AG10803 (cell line): Measurements from ENCODE around the gene CPT1A.
A peak's percentile ranks its signal among the peaks of the same experiment; 100 is the strongest.

Experiments used
- DNase-seq: peaks from one replicate; pipeline ENCODE4 v3.0.0; 2010; ENCODE audit warnings: low read depth
- H3K4me3 ChIP-seq: 2 replicates; pipeline ENCODE4 v1.5.1; 2011; ENCODE audit warnings: mild to moderate bottlenecking, low read length, control low read depth
- CTCF ChIP-seq: conservative IDR thresholded peaks from 2 replicates; pipeline ENCODE4 v1.5.1; 2011; ENCODE audit warnings: mild to moderate bottlenecking, low read length, control low read depth, inconsistent platforms

The CPT1A gene

DNA sequence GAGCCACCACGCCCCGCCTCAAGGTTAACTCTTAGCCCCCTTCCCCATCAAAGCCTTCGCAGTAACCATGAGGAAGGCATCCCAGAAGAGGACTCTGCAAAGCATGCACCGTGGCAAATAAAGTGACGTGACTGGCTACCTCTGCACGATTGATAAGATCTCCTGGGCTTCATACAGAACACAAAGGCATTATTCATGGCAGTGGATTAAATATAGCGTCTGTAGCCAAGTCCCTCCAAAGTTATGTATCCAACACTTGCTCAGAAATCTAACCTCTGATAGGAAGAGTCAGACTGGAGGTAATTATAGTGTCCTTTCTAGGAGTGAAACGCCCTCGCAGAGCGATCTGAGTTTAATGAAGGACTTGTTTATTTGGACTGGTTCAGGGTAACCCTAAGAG lies 22.4 kb downstream of the CPT1A start:
- TF ChIP-seq CTCF, result no peak
- DNase-seq, result no peak
- H3K4me3 ChIP-seq, result no peak overlapping the region

- no peak for TF ChIP-seq CTCF
- H3K4me3 ChIP-seq, result no peak overlapping the region
- DNase-seq, result no peak
These were observed 23.5 kb downstream of the CPT1A start for GRCh38 chr11:68818181-68818580.

DNA sequence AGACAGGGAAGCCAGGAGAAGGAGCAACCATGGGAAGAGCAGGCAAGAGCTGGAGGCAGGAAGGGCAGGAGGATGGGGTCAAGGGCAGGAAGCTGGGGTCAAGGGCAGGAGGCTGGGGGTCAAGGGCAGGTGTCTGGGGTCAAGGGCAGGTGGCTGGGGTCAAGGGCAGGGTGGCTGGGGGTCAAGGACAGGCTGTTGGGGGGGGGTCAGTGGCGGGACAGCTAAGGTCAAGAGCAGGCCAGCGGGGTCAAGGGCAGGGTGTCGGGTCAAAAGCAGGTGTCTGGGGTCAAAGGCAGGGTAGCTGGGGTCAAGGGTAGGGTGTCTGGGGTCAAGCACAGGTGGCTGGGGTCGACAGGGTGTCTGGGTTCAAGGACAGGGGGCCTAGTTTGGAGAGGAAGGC lies 24.2 kb downstream of the CPT1A start:
- TF ChIP-seq CTCF, result no peak
- no peak overlapping the region for H3K4me3 ChIP-seq
- DNase-seq, result no peak

- DNase-seq, result peak; percentile 39
- H3K4me3 ChIP-seq, result no peak overlapping the region
- no peak for TF ChIP-seq CTCF
These were observed 24.7 kb downstream of the CPT1A start for GRCh38 chr11:68816917-68817419.

DNA sequence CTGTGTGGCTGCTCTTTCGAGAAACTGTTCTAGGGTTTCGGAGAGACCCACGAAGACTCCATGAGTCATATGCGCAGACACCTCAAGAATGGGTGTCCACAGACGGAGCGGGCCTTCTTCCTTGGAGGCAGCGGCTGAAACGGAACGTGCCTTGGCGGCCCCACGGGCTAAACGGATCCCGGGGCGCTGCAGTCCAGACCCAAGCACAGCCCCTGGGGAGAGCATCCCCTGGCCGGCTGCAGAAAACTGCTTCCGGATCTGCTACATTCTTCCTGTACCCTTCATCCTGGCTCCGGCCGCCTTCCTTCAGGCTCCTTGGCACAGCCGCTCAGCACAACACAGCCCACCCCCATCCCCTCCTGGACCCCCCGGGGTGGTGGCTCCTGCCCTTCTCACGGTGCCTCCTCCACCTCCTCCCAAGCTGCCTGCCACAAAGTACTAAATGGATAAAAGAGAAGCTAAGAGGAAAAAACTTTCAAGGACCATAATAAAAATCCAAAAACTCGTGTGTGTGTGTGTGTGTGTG lies 25.4 kb downstream of the CPT1A start:
- no peak for DNase-seq
- TF ChIP-seq CTCF, result no peak
- H3K4me3 ChIP-seq, result no peak overlapping the region

DNA sequence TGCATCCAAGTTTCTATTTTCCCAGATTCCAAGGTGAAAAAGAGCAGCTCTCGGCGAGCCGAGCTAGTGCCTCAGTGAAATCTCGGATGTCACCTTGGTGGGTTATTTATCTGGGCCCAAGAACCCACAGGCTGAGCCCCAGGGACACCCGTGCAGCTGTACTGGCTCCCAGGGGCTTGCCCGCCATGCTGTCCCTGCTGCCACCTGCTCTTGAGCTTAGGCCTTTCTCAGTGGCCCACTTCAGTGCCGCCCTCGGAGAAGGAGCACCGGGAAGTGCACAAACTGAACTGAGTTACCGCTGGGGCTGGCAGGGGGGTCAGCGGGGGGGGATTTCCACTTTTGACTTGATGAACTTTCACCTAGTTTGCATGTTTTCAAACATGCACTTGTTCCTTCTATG lies 27.9 kb downstream of the CPT1A start:
- no peak overlapping the region for H3K4me3 ChIP-seq
- no peak for DNase-seq
- no peak for TF ChIP-seq CTCF

DNA sequence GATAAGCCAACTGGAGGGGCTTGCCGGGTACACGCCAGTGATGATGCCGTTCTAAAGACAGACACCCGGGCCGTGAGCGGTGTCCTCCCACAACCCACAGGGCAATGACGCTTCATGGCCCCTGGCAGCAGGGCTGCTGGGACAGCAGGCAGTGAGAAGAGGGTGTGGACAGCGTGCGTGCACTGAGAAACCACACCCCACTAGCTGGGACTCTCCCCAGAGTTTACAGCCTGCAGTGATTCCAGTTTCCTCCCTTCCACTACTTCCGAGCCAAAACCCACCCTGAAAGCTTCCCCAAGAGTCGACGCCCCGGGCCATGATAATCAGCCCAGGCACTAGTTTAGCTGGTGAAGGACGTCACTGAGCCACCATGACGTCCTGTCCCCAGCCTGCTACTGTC lies 29.2 kb downstream of the CPT1A start:
- peak; percentile 47 for DNase-seq
- TF ChIP-seq CTCF, result no peak

More for the DNA sequence above, 29.2 kb downstream of the CPT1A start:
- no peak overlapping the region for H3K4me3 ChIP-seq
